ENCODE data around the gene ADGRG6.
A peak's percentile ranks its signal among the peaks of the same experiment; 100 is the strongest.
"Not testable (repeated sequence)": the region's sequence is repeated elsewhere in the genome, so short reads cannot be mapped to it uniquely, and the experiment has no call there.

ADGRG6 gene

DNA sequence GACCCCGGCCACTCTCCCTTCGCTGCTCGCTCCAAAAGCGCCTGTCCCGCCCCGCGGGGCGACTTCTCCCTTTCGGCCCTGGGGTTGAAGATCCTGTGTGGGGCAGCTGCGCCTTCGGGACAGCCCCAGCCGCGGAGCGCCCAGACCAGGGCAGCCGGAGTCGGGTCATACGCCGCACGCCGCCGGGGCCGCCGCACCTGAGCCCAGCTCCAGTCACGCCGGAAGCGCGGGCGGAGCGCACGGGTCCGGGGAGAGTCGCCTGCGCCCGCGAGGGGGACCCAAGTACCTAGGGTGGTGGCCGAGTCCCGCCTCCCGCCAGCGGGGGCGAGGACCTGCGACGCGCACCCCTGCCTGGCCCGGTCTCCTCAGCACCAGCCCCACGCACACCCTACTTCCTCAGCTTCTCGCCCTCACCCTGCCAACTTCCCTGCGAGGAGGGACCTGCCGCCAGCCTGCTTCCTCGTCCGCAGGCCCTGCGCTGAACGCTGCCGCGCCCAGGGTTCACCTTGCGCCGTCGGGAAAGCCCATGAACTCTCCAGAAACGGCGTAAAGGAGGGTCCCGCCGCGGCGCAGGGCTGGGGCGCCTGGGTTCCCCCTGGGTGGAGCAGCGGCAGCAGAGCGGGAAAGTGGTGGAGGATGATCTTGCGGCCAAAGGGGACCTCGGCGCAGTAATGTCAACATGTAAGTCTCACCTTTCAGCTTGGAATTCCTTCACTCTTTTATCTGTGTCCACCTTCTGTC is at the start of gene ADGRG6:
Gene ADGRG6 (plus strand): TSS at position 357 of the 741 bp plus-strand sequence. CDS start 323 bp downstream, at position 680.
- peak; percentile 81 for DNase-seq (ENCODE audit: low spot score)

DNA sequence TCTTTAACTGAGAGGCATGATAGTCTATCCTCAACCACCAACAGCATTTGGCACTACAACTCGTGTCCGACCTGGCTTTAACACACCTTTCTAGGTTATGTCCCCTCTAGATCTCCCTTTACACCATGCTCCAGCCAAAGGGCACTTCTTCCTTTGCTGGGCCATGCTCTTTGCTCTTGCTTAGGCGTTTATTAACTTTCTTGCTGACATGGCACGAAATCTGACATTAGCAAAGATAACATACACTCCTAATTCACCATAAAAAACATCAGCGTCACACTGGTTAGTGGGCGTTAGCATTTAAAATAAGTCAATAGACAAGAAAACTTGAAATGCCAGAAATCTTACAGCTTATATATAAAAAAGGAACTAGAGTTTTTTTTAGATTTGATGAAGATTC is 47.3 kb upstream of the ADGRG6 start:
- no peak for DNase-seq (ENCODE audit: low spot score)

DNA sequence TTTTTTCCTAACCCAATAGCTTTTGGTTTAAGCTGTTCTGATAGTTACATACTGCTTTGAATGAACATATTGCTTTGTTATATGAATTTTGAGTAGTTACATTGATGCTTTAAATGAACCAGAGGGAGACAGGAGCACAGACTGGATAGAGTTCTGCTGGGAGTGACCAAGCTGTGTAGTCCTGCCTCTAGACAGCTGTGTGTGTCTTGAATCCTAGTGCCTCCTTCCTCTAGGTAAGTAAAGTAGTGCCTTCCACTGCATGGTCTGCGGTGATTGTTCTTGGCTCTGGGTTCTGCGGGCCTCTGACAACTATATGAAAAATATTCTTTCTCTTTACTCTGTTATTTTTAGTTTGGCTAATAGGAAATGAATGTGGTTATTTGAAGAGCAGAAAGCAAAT is 46.0 kb upstream of the ADGRG6 start:
- no peak for DNase-seq (ENCODE audit: low spot score)

DNA sequence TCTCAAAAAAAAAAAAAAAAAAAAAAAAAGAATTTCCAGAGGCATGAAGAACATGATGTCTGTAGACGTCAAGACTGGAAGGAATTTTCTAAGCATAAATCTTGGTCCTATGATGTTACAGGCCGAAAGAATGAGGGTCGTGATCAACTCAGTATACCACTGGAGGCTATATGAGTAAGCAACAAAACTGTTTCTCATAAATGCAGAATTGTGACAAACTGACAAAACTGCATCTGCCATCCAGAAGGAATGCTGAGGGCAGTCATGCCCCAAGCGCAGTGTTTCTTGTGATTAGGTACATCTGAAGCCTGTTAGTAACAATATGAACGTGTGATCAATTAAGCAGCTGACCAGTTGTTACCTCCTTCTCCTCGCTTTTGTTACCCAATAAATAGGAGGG is 43.5 kb upstream of the ADGRG6 start:
- DNase-seq (ENCODE audit: low spot score), result no peak

DNA sequence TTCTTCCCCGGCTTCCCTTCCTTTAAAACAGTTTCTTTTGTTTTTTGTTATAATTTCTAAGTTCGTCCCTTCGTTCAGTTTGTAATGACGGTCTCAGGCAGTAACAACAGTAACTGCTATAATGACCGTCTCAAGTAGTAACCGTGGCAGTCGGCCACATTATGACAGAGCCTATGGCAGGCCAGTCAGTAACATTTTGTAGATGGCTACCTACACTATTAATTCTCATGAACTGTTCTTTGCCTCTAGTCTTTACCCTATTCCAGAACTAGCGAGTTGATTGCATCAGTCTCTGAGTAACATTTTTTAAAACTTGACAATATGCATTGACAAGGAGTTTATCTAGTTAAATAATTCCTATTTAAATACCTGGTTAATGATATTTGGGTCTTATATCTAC is 43.0 kb upstream of the ADGRG6 start:
- DNase-seq (ENCODE audit: low spot score), result no peak

DNA sequence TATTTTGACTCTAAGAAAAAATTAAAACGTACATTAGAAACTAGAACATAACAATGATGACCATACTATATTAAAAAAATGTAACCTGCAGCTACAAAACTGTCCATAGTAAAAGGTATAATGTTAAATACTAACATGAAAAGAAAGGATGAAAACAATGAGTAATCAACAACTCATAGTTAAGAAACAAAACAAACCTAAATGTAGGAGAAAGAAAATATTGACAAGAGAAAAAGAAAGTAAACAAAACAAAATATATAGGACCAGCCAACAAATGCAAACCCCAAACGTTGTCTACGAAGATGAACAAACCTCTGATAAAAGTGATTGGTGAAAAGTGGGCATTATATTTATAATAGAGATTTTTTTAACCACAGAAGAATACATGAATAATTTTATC is 41.1 kb upstream of the ADGRG6 start:
- no peak for DNase-seq (ENCODE audit: low spot score)

DNA sequence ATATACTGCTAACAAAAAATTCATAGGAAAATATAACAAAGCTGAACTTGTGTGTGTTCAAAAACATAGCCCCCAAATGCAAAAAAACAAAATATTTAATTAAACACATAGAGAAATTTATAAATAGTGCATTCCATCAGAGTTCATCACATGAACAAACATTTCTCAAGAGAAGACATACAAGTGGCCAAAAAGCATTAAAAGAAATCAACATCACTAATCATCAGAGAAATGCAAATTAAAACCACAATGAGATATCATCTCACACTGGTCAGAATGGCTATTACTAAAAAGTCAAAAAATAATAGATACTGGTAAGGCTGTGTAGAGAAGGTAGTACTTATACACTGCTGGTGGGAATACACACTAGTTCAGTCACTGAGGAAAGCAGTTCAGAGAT is 39.6 kb upstream of the ADGRG6 start:
- DNase-seq (ENCODE audit: low spot score), result no peak

DNA sequence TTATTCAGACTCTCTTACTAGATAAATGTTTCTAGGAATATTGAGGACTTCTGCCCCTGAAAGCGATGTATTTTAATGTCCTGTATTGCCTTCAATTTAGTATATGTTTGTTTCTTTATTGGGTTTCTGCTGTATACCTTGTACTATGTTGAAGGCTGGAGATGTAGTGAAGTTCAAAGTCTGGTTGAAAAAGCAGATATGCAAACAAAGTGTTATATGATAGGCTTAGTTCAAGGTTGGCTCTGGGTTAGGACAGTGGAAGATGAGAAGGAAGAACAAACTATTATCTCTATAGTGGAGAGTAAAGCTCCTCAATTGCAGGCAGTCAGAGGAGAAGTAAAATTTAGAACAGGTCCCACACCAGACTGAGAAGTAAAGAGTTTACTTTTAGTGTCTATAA is 36.3 kb upstream of the ADGRG6 start:
- DNase-seq (ENCODE audit: low spot score), result no peak

DNA sequence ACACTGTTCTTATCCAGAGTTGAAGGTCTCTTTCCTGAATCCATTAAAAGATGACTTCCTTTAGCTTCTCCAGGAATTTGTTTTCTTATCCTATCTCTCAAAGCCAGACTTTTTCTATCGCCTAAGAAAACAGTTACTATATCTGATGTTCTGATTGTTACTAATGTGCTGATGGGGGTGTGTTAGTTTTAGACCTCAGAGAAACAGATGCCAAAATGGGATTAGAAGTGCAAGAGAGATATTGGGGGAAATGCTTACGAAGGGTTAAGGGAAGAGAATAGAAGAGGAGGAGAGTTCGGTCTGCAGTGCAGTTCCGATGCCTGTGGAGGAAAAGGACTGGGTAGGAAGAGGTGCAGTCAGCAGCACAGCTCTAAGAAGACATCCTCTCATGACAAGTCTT is 35.7 kb upstream of the ADGRG6 start:
- DNase-seq (ENCODE audit: low spot score), result no peak

DNA sequence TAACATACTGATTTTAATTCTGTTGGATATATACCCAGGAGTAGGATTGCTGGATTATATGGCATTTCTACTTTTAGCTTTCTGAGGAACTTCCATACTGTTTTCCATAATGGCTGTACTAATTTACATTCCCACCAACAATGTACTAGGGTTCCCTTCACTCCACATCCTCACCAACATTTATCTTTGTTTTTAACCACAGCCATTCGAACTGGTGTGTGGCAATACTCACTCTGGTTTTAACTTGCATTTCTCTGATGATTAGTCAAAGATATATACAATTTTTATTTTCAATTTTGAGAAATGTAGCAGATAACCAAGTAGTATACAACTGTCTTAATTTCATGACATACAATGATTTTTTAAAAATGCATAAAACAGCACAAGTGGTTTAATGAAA is 30.3 kb upstream of the ADGRG6 start:
- no peak for DNase-seq (ENCODE audit: low spot score)

DNA sequence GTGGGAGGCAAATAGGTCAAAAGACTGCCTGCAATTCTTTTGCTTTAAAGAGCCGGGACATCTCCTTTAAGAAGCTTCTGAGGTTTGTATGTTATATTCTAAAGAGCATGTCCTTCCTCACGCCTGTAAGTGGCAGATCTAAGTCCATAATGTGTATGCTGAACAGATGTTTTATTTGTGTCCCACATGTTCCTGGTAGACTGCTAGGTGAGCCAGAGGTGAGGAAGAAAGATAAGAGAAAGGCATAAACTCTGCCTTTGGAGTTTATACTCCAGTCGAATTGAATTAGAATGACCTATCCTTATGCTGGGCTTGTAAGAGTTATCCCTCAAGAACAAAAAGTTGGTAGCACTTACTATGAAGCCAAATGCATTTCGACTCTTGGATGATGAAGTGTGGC is 27.2 kb upstream of the ADGRG6 start:
- no peak for DNase-seq (ENCODE audit: low spot score)

DNA sequence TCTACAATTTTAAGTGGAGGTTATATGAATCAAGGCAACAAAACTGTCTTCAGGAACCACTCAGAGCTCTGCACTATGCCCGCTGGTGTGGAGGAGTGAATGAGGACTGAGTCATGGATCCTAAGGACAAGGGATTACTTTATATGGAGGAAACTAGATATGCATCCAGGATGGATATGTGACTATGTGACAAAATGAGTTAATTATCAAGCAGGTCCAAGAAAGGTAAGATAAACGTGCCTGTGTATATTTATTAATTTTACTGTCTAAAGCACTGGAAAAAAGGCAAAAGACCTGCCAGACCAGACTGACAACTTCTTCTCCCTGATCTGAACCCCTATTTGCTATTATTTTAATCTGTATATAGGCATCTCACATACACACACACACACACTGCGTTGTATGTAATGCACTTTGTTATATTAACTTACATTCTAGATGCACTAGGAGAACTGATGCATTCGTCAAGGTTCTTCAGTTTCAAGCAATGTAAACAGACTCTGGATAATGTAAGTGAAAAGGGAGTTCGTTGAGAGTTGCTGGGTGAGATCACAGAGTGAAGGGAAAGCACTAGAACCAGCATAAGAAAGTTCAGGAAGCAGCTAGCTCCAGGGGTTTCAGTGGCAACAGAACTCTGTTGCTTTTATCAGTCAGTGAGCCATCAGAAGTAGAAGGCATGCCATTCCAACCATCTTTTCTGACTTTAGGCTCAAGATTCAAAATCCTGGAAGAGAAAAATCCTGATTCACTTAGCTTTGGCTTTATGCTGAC is 26.4 kb upstream of the ADGRG6 start:
- DNase-seq (ENCODE audit: low spot score), result no peak

DNA sequence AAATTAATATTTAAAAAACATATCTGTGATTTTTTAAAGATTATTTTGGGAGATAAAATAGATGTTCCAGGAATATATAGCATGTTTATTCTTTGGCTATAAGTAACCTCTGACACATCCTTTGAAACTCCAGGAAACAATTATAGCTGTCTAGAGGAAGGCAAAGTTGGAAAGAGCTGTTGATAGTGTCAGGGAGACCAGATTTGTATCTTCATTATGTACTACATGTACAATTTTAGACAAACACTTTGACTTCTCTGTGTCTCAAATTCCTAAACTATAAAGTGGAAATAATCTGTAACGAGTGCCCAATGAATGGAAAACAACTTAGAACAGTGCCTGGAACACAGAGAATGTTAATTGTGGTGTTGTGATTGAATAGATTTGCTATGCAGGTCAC is 25.6 kb upstream of the ADGRG6 start:
- no peak for DNase-seq (ENCODE audit: low spot score)

DNA sequence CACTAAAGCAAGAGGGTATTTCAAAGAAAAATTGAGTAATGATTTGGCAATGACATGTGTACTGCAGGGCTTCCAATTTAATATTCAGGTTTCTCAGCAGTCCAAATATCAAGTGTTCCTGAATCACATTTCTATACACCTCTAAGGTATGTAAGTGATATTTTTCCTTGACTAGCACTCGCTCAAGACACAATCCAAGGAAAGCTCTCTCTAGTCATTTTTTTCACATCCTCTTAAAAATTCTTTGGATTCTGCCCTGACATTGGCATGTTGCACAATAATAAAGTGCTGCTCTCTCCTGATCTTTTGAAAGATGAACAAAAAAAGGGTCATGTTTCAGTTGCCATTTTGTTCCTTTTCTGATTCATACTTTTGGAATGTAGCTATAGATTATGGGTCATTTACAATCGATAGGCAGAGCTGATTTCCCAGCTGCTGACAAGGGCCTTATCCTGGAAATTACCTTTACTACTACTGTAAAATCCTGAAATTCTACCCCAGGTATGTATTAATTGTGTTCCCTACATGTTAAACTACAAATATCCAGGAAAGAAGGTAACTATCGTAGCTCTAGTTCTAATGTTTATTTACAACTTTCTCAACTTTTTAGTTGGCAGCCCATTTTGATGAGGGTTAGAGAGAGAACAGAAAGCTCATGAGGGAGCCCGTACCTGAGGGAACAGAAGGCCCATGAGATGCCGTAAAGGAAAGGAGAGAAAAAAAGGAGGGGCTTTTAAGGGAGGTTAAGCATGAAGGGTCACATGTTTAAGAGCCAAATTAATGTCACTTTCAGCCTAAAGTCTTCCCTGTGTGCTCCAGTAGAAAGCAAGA is 22.2 kb upstream of the ADGRG6 start:
- no peak for DNase-seq (ENCODE audit: low spot score)

DNA sequence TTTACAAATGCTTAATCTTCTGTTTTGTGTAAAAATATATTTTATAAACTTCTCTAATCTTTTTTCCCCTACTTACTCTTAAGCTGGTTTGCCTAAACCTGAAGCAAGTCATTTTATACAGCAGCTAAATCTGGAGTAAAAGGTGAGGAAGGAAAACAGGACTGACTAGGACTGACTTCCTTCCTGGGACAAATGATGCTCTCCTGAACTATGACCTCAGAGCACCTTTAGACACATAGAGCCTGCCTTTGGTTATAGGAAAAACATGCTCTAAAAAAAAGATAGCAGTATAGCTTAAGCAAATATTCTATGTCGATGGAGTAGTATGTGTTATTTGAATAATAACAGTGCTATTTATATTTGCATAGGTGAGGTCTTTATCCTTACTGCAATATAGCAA is 21.5 kb upstream of the ADGRG6 start:
- no peak for DNase-seq (ENCODE audit: low spot score)

DNA sequence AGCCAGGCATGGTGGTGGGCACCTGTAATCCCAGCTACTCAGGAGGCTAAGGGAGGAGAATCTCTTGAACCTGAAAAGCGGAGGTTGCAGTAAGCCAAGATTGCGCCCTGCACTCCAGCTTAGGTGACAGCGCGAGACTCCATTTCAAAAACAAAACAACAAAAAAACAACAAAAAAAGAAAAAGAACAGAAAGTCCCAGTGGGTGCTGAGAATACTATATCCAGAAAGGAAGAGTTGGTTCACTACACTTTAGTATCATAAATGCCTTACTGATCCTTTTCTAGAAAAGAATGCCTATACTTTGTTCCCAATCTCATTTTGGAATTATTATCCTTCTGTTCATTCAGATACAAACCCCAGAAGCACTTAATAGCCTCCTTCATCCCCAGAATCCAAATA is 20.9 kb upstream of the ADGRG6 start:
- DNase-seq (ENCODE audit: low spot score), result no peak

DNA sequence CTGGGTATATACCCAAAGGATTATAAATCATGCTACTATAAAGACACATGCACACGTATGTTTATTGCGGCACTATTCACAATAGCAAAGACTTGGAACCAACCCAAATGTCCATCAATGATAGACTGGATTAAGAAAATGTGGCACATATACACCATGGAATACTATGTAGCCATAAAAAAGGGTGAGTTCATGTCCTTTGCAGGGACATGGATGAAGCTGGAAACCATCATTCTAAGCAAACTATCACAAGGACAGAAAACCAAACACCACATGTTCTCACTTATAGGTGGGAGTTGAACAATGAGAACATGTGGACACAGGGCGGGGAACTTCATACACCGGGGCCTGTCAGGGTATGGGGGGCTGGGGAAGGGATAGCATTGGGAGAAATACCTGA is 18.7 kb upstream of the ADGRG6 start:
- DNase-seq (ENCODE audit: low spot score), result not testable (repeated sequence)

DNA sequence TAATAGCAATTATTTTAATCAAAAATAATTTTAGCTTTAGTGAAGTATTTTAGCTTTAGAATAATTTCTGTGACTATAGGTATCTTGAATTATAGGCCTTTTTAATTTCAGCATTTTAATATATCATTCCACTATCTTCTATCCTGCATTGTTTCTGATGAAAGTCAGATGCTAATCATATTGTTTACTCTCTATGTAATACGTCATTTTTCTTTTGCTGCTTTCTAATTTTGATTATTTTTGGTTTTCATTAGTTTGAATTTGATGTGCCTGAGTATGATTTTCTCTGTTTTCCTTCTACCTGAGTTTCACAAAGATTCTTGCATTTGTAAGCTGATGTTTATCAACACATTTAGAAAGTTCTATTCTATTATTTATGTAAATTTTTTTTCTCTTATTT is 17.4 kb upstream of the ADGRG6 start:
- no peak for DNase-seq (ENCODE audit: low spot score)

DNA sequence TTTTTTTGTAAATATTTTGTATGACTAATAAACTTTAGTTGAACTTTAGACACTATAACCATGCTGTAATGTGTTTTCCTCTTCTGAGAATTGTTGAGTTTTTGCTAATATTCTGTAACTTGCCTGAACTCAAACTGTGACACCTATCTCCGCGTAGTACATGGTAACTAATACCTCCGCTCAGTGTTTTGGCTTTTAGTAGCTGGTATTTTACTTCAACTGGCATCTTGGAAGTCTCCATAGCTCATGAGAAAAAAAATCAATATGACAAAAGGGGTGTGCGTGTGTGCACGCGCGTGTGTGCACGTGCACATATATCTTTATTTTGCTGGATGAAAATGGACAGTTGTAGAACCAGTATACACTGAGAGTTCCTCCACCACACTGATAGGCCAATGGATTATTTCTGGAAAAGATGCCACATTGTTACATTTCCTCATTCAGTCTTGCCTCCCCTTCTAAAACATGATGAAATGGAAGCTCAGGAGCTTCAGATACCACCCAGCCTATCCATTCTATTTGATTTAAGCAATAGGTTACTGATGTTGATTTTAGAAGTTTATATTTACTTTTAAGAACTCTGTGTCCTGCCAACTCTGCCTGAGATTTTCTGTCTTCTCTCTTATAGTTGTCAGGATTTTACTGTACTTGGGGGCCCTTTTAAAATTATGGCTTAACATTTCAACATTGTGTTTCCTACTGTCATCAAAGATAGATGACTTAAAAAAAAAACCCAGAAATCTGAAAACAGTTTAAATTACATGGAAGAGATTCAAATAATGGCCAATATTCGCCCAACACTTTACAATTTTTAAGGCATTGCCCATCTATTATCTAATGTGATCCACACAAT is 16.3 kb upstream of the ADGRG6 start:
- DNase-seq (ENCODE audit: low spot score), result no peak

DNA sequence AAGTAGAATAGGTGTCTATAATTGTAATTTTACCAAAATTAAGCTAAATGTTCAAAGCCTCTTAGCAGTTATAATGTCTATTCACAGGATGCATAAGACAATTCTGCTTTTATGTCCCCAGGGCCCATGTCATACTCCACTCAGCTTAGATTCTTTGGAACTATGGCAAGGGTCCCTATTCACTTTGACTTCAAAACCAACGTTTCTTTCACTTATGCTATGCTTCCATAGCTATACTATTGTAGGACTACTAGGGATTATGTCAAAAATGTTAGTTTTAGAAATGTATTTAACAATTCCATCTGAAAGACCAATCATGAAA is 15.8 kb upstream of the ADGRG6 start:
- DNase-seq (ENCODE audit: low spot score), result no peak

DNA sequence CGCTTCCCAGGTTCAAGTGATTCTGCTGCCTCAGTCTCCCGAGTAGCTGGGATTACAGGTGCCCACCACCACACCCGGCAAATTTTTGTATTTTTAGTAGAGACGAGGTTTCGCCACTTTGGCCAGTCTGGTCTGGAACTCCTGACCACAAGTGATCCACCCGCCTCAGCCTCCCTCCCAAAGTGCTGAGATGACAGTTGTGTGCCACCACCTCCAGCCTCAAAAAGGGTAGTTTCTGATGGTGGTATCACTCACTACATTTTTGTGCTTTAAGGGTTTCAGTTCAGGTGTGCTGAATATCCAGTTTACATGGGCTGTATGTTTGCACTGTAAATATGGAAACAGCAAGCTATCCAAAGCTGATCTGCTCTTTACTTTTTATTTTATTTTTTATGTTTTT is 12.1 kb upstream of the ADGRG6 start:
- no peak for DNase-seq (ENCODE audit: low spot score)

DNA sequence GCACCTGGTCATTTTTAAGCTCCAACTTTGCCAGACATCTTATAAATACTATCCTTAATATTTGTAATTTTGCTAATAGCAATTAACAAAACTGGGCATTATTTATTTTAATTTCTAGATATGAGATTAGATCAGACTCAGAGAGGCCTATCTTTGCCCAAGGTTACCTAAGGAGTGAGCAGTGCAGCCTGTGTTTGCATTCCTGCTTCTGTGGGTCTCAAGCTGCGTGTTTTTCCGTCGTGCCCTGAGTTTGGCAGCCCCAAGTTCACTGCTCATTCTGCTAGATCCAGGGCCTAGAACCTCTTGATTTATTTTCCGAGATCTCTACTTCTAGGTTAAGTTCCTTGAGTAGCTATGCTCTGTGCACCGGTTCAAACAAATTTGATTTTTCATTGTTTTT is 11.0 kb upstream of the ADGRG6 start:
- DNase-seq (ENCODE audit: low spot score), result no peak

All from D341Med (cell line).